PC-9 (cell line): ENCODE data around the gene VAPA.

ENCODE experiments used
- EZH2 ChIP-seq: fragments of 200-600 bp; sonication (generic); IDR thresholded peaks from 2 replicates; pipeline ENCODE4 v1.8.0; 2017; ENCODE audit warnings: antibody characterized with exemption, low read depth
- TF ChIP-seq, protein P1 (sequence below): fragments of 200-600 bp; sonication (generic); conservative IDR thresholded peaks from 2 replicates; pipeline ENCODE4 v1.6.1; 2017; ENCODE audit warnings: mixed run types, antibody characterized with exemption, mild to moderate bottlenecking, moderate library complexity

- TF ChIP-seq, protein P1, sequence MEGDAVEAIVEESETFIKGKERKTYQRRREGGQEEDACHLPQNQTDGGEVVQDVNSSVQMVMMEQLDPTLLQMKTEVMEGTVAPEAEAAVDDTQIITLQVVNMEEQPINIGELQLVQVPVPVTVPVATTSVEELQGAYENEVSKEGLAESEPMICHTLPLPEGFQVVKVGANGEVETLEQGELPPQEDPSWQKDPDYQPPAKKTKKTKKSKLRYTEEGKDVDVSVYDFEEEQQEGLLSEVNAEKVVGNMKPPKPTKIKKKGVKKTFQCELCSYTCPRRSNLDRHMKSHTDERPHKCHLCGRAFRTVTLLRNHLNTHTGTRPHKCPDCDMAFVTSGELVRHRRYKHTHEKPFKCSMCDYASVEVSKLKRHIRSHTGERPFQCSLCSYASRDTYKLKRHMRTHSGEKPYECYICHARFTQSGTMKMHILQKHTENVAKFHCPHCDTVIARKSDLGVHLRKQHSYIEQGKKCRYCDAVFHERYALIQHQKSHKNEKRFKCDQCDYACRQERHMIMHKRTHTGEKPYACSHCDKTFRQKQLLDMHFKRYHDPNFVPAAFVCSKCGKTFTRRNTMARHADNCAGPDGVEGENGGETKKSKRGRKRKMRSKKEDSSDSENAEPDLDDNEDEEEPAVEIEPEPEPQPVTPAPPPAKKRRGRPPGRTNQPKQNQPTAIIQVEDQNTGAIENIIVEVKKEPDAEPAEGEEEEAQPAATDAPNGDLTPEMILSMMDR, result no peak
- TF ChIP-seq EZH2, result no peak
Measured at GRCh38 chr18:9871244-9871746, 42.5 kb upstream of the VAPA start.
